Neural progenitor cell (in vitro differentiated cells): ENCODE data around the gene SYNPR. TPM values are rescaled to one million over a fixed set of nuclear protein-coding genes. Genes with fewer than 3 reads are reported as not detected.
A peak's percentile ranks its signal among the peaks of the same experiment; 100 is the strongest.

Experiments
- DNase-seq: peaks from one replicate; pipeline ENCODE4 v3.0.0-alpha.2; 2016; ENCODE audit warnings: low spot score
- H2AFZ ChIP-seq: fragments of 200-600 bp; sonication (generic); replicated peaks from 2 replicates; pipeline ENCODE4 v1.6.1; 2016; ENCODE audit warnings: antibody characterized with exemption
- H3F3A ChIP-seq: fragments of 200-600 bp; sonication (generic); 2 replicates; pipeline ENCODE4 v1.6.1; 2016; ENCODE audit warnings: antibody characterized with exemption, low read depth
- H3K27ac ChIP-seq: fragments of 200-600 bp; sonication (generic); 2 replicates; pipeline ENCODE4 v1.5.1; 2016; ENCODE audit warnings: mild to moderate bottlenecking
- H3K27me3 ChIP-seq: fragments of 200-600 bp; sonication (generic); 2 replicates; pipeline ENCODE4 v1.6.1; 2016; ENCODE audit warnings: mild to moderate bottlenecking, moderate library complexity
- H3K36me3 ChIP-seq: fragments of 200-600 bp; sonication (generic); 2 replicates; pipeline ENCODE4 v1.5.1; 2016
- H3K4me1 ChIP-seq: fragments of 200-600 bp; sonication (generic); 2 replicates; pipeline ENCODE4 v1.6.1; 2016; ENCODE audit warnings: mixed run types
- H3K4me2 ChIP-seq: fragments of 200-600 bp; sonication (generic); 2 replicates; pipeline ENCODE4 v1.6.1; 2016
- H3K4me3 ChIP-seq: fragments of 200-600 bp; sonication (generic); 2 replicates; pipeline ENCODE4 v1.5.1; 2016
- H3K79me2 ChIP-seq: fragments of 200-600 bp; sonication (generic); 2 replicates; pipeline ENCODE4 v1.6.1; 2016; ENCODE audit warnings: low read depth
- H3K9ac ChIP-seq: fragments of 200-600 bp; sonication (generic); 2 replicates; pipeline ENCODE4 v1.6.1; 2016
- H3K9me3 ChIP-seq: fragments of 200-600 bp; sonication (generic); 2 replicates; pipeline ENCODE4 v1.5.1; 2016; ENCODE audit warnings: low read depth
- H4K20me1 ChIP-seq: fragments of 200-600 bp; sonication (generic); 2 replicates; pipeline ENCODE4 v1.6.1; 2016; ENCODE audit warnings: low read depth
- H3K27ac Mint-ChIP-seq: 3 replicates; pipeline ENCODE4 v1.8.0; 2021; ENCODE audit warnings: mixed read lengths
- H3K27me3 Mint-ChIP-seq: 2 replicates; pipeline ENCODE4 v1.8.0; 2022; ENCODE audit warnings: low read depth, mild to moderate bottlenecking, inconsistent platforms, moderate library complexity, mixed read lengths; ENCODE audit not compliant: insufficient read depth
- H3K36me3 Mint-ChIP-seq: 3 replicates; pipeline ENCODE4 v1.8.0; 2021; ENCODE audit warnings: mixed read lengths
- H3K4me1 Mint-ChIP-seq: 3 replicates; pipeline ENCODE4 v1.8.0; 2021; ENCODE audit warnings: mixed read lengths
- H3K4me3 Mint-ChIP-seq: 3 replicates; pipeline ENCODE4 v1.8.0; 2021; ENCODE audit warnings: mild to moderate bottlenecking, moderate library complexity, mixed read lengths
- H3K9me3 Mint-ChIP-seq: 3 replicates; pipeline ENCODE4 v1.8.0; 2020; ENCODE audit warnings: mixed read lengths
- EZH2 ChIP-seq: fragments of 200-600 bp; sonication (generic); IDR thresholded peaks from 2 replicates; pipeline ENCODE4 v1.6.1; 2017; ENCODE audit warnings: antibody characterized with exemption, mild to moderate bottlenecking, moderate library complexity
- EZH2phosphoT487 ChIP-seq: fragments of 200-600 bp; sonication (generic); IDR thresholded peaks from 2 replicates; pipeline ENCODE4 v1.6.1; 2017; ENCODE audit warnings: antibody characterized with exemption
- total RNA-seq: library from RNA; depleted of rRNA; stranded (reverse); fragments of >200 nt; gene quantifications from 2 replicates; pipeline ENCODE4 v1.2.3, GENCODE V29; 2015; ENCODE audit warnings: low replicate concordance
- TF ChIP-seq, protein P1 (sequence below): fragments of 200-600 bp; sonication (generic); IDR thresholded peaks from 2 replicates; pipeline ENCODE4 v1.5.1; 2017; ENCODE audit warnings: antibody characterized with exemption, mild to moderate bottlenecking

SYNPR gene
- total RNA-seq, 1 donor from 2014 or later, result 0.30 TPM

DNA sequence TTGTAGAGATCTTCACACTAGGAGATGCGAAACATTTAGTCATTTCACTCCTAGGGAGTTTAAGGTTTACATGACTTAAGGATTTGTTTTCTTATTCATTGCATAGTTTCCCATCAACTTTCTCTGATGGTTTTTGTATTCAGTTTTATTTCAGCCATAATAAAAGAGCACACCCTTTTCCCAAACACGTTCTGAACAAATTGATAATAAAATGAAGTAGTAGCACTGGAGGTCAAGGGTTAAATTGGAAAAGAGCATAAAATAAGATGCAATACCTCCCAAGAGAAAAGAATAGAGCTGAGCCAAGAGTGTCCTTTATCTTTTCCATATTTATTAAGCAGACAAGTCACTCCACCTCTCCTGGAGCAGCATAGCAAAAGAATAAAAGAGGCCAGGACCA is 104.9 kb downstream of the SYNPR start:
- Histone ChIP-seq H3K4me2 (no peak overlapping the region), H3K4me1 (peaks cover 8% of the 10 kb centered on the region), H3K9me3 (no peaks in the 10 kb centered on the region), H3K36me3 (no peaks in the 10 kb centered on the region), H3K9ac (no peak overlapping the region), H3F3A (no peaks in the 10 kb centered on the region), H4K20me1 (no peaks in the 10 kb centered on the region), H2AFZ (no peak overlapping the region), H3K4me3 (no peak overlapping the region), H3K27me3 (no peaks in the 10 kb centered on the region), H3K79me2 (no peaks in the 10 kb centered on the region), H3K27ac (no peak overlapping the region)
- no peaks in the 10 kb centered on the region for H3K36me3 Mint-ChIP-seq
- no peaks in the 10 kb centered on the region for H3K9me3 Mint-ChIP-seq
- no peak overlapping the region for H3K4me3 Mint-ChIP-seq
- DNase-seq, result no peak
- TF ChIP-seq EZH2phosphoT487, result no peak
- no peak for TF ChIP-seq EZH2
- TF ChIP-seq, protein P1, sequence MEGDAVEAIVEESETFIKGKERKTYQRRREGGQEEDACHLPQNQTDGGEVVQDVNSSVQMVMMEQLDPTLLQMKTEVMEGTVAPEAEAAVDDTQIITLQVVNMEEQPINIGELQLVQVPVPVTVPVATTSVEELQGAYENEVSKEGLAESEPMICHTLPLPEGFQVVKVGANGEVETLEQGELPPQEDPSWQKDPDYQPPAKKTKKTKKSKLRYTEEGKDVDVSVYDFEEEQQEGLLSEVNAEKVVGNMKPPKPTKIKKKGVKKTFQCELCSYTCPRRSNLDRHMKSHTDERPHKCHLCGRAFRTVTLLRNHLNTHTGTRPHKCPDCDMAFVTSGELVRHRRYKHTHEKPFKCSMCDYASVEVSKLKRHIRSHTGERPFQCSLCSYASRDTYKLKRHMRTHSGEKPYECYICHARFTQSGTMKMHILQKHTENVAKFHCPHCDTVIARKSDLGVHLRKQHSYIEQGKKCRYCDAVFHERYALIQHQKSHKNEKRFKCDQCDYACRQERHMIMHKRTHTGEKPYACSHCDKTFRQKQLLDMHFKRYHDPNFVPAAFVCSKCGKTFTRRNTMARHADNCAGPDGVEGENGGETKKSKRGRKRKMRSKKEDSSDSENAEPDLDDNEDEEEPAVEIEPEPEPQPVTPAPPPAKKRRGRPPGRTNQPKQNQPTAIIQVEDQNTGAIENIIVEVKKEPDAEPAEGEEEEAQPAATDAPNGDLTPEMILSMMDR, result no peak
- peaks cover 14% of the 10 kb centered on the region for H3K4me1 Mint-ChIP-seq
- H3K27me3 Mint-ChIP-seq, result no peaks in the 10 kb centered on the region
- H3K27ac Mint-ChIP-seq, result no peak overlapping the region

DNA sequence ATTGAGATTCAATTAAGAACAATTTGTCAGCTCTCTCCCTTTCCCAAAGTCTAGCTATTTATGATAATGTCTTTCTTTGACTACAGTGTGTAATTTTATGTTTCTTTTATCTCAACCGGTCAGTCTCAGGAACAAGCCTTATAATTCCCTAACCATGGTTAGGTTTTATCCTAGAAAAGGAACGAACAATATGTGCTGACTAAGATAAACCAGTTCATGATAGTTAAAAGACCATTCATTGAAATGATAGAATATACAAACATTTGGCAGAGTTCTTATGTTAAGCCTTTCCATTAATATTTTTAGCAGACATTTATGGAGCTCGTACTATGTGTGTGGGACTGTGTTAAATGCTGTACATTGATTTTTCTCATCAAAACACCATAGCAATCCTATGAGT is 106.3 kb downstream of the SYNPR start:
- H2AFZ ChIP-seq, result no peak overlapping the region
- no peaks in the 10 kb centered on the region for H3K79me2 ChIP-seq
- no peak for DNase-seq
- Mint-ChIP-seq H3K9me3 (no peaks in the 10 kb centered on the region), H3K4me3 (no peak overlapping the region), H3K27me3 (no peaks in the 10 kb centered on the region), H3K27ac (no peak overlapping the region), H3K36me3 (no peaks in the 10 kb centered on the region), H3K4me1 (peaks cover 14% of the 10 kb centered on the region)
- H3K9ac ChIP-seq, result no peak overlapping the region
- H3K9me3 ChIP-seq, result no peaks in the 10 kb centered on the region
- H3K36me3 ChIP-seq, result no peaks in the 10 kb centered on the region
- no peak overlapping the region for H3K27ac ChIP-seq
- TF ChIP-seq EZH2phosphoT487 (no peak), EZH2 (no peak)
- TF ChIP-seq, protein P1, result no peak
- no peak overlapping the region for H3K4me3 ChIP-seq
- H4K20me1 ChIP-seq, result no peaks in the 10 kb centered on the region
- peaks cover 8% of the 10 kb centered on the region for H3K4me1 ChIP-seq
- no peak overlapping the region for H3K4me2 ChIP-seq
- H3K27me3 ChIP-seq, result no peaks in the 10 kb centered on the region
- H3F3A ChIP-seq, result no peaks in the 10 kb centered on the region

DNA sequence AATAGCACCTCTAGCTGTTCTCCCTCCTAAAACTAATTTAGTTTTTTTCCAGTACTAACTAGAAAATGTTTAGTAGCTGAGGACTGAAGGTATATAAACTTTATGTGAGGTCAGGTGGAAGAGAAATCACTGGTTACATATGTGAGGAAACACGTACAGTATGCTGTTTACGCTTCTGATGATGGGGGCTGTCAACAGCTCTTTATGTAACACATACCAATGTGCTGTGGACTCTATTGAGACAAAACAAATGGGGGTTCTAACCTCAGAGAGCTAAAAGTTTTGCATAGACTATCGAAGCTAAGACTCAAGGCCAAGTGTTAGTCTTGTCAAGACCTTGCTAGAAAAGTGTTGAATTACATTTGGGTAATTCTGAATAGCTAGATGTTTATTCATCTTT is 107.5 kb downstream of the SYNPR start:
- no peak for DNase-seq
- Histone ChIP-seq H3K9me3 (no peaks in the 10 kb centered on the region), H3K4me1 (peaks cover 8% of the 10 kb centered on the region), H3K27me3 (no peaks in the 10 kb centered on the region), H4K20me1 (no peaks in the 10 kb centered on the region), H3K4me2 (no peak overlapping the region), H3K36me3 (no peaks in the 10 kb centered on the region), H3K27ac (no peak overlapping the region), H3F3A (no peaks in the 10 kb centered on the region), H3K79me2 (no peaks in the 10 kb centered on the region), H2AFZ (no peak overlapping the region), H3K4me3 (no peak overlapping the region), H3K9ac (no peak overlapping the region)
- no peaks in the 10 kb centered on the region for H3K27me3 Mint-ChIP-seq
- peaks cover 14% of the 10 kb centered on the region for H3K4me1 Mint-ChIP-seq
- H3K27ac Mint-ChIP-seq, result no peak overlapping the region
- H3K9me3 Mint-ChIP-seq, result no peaks in the 10 kb centered on the region
- no peaks in the 10 kb centered on the region for H3K36me3 Mint-ChIP-seq
- no peak overlapping the region for H3K4me3 Mint-ChIP-seq
- no peak for TF ChIP-seq EZH2phosphoT487
- no peak for TF ChIP-seq EZH2
- TF ChIP-seq, protein P1, result no peak

DNA sequence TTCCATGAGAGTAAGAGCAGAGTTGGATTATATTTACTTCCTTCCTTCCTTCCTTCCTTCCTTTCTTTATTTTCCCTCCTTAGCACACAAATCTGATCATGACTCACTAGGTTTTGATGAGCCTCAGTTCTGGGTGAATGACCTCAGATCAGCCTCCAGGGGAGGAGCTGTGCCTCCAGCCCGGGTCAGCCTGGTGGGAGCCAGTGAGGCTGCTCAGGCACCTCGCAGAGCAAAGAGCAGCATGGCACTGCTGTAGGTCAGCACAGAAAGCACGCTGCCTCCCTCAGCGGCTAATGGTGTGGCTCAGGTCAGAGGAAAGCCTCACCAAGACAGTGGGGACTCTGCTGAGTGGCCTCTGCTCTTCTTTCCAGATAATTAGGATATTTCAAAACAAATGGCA is 108.5 kb downstream of the SYNPR start:
- no peaks in the 10 kb centered on the region for H3K36me3 Mint-ChIP-seq
- Histone ChIP-seq H4K20me1 (no peaks in the 10 kb centered on the region), H3K36me3 (no peaks in the 10 kb centered on the region), H2AFZ (no peak overlapping the region), H3K27me3 (no peaks in the 10 kb centered on the region), H3F3A (no peaks in the 10 kb centered on the region), H3K79me2 (no peaks in the 10 kb centered on the region), H3K4me3 (no peak overlapping the region), H3K9me3 (no peaks in the 10 kb centered on the region), H3K4me1 (peaks cover 8% of the 10 kb centered on the region), H3K9ac (no peak overlapping the region), H3K27ac (no peak overlapping the region), H3K4me2 (no peak overlapping the region)
- H3K4me1 Mint-ChIP-seq, result peaks cover 14% of the 10 kb centered on the region
- no peak overlapping the region for H3K4me3 Mint-ChIP-seq
- DNase-seq, result peak; percentile 56
- TF ChIP-seq, protein P1, result no peak
- no peaks in the 10 kb centered on the region for H3K9me3 Mint-ChIP-seq
- peaks cover 2% of the 10 kb centered on the region for H3K27me3 Mint-ChIP-seq
- no peak overlapping the region for H3K27ac Mint-ChIP-seq
